NT2/D1 (cell line): ENCODE results near the gene VSTM2L.

Source experiments
- YY1 ChIP-seq: IDR thresholded peaks from 2 replicates; pipeline ENCODE4 v1.6.1; 2011; ENCODE audit not compliant: insufficient read length, insufficient read depth
- ZNF274 ChIP-seq: IDR thresholded peaks from 2 replicates; pipeline ENCODE4 v1.6.1; 2011; ENCODE audit warnings: mild to moderate bottlenecking, low read depth, low read length

- TF ChIP-seq ZNF274, result no peak
- TF ChIP-seq YY1, result no peak
Observed at GRCh38 chr20:37911838-37912281, 8.9 kb downstream of the VSTM2L start.
